Suprapubic skin (tissue), 3 donors: Measurements from ENCODE around the gene SGF29.

Experiments
- CTCF ChIP-seq, 2 donors: fragments of 200-600 bp in 1 of 2; fragments of 450-650 bp in 1 of 2; sonication (generic) in 1 of 2; IDR thresholded peaks; one replicate each; pipeline ENCODE4 v1.5.1; 2016 to 2019; ENCODE audit warnings: antibody characterized with exemption in 2 of 2, mild to moderate bottlenecking in 1 of 2, moderate library complexity in 1 of 2
- POLR2A ChIP-seq, 2 donors: fragments of 450-650 bp; IDR thresholded peaks; one replicate each; pipeline ENCODE4 v1.6.1; 2017; ENCODE audit warnings: antibody characterized with exemption in 2 of 2, mild to moderate bottlenecking in 2 of 2, moderate library complexity in 2 of 2

GRCh38 chr16:28561557-28562187 lies 8.0 kb downstream of the SGF29 start:
- TF ChIP-seq CTCF (IDR thresholded peaks at IDR 0.05) (no peak), POLR2A (IDR thresholded peaks at IDR 0.05) (no peak)
